WERI-Rb-1 (cell line): Measurements from ENCODE around the gene COL12A1.

ENCODE experiments used
- DNase-seq: peaks from one replicate; pipeline ENCODE4 v3.0.0-alpha.2; 2020
- H3K27ac ChIP-seq: fragments of 250-450 bp; sonication (Bioruptor Pico); 2 replicates; pipeline ENCODE4 v1.5.1; 2020; ENCODE audit warnings: mild to moderate bottlenecking, moderate library complexity
- H3K27me3 ChIP-seq: fragments of 250-450 bp; sonication (Bioruptor Pico); 2 replicates; pipeline ENCODE4 v1.5.1; 2021; ENCODE audit warnings: mild to moderate bottlenecking, low read depth, moderate library complexity; ENCODE audit not compliant: insufficient read depth, severe bottlenecking
- H3K36me3 ChIP-seq: fragments of 250-450 bp; sonication (Bioruptor Pico); 2 replicates; pipeline ENCODE4 v1.5.1; 2020; ENCODE audit warnings: mild to moderate bottlenecking, moderate library complexity
- H3K4me3 ChIP-seq: 2 replicates; pipeline ENCODE4 v1.5.1; 2011; ENCODE audit warnings: low read depth, mild to moderate bottlenecking, control low read depth, low read length
- H3K9me3 ChIP-seq: fragments of 250-450 bp; sonication (Bioruptor Pico); 2 replicates; pipeline ENCODE4 v1.5.1; 2021; ENCODE audit warnings: mild to moderate bottlenecking, moderate library complexity; ENCODE audit not compliant: severe bottlenecking
- TF ChIP-seq, protein P1 (sequence below): IDR thresholded peaks from 2 replicates; pipeline ENCODE4 v1.5.1; 2011; ENCODE audit warnings: low read depth, mild to moderate bottlenecking, control low read depth, inconsistent platforms, low read length

Gene COL12A1

DNA sequence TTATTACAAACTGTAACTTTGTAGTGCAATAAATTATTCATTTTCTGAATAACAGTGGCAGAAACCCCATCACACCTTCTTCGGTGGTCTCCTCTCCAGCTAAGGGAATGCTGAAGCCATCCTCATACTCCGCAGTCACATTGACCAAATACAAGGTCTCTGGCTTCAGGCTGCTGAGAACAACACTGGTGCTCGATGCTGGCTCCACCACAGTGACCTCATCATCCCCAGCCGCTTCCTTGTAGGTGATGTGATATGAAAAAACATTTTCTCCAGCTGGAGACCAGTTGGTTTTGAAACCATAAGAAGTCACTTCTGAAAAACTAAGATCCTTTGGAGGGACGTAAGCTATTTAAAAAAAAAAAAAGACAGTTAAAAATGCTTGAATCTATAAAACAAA is 25.0 kb downstream of the COL12A1 start:
- Histone ChIP-seq H3K4me3 (no peak overlapping the region), H3K9me3 (no peaks in the 10 kb centered on the region), H3K27ac (no peak overlapping the region), H3K27me3 (peaks cover 60% of the 10 kb centered on the region), H3K36me3 (no peaks in the 10 kb centered on the region)
- TF ChIP-seq, protein P1, sequence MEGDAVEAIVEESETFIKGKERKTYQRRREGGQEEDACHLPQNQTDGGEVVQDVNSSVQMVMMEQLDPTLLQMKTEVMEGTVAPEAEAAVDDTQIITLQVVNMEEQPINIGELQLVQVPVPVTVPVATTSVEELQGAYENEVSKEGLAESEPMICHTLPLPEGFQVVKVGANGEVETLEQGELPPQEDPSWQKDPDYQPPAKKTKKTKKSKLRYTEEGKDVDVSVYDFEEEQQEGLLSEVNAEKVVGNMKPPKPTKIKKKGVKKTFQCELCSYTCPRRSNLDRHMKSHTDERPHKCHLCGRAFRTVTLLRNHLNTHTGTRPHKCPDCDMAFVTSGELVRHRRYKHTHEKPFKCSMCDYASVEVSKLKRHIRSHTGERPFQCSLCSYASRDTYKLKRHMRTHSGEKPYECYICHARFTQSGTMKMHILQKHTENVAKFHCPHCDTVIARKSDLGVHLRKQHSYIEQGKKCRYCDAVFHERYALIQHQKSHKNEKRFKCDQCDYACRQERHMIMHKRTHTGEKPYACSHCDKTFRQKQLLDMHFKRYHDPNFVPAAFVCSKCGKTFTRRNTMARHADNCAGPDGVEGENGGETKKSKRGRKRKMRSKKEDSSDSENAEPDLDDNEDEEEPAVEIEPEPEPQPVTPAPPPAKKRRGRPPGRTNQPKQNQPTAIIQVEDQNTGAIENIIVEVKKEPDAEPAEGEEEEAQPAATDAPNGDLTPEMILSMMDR, result no peak
- DNase-seq, result no peak

DNA sequence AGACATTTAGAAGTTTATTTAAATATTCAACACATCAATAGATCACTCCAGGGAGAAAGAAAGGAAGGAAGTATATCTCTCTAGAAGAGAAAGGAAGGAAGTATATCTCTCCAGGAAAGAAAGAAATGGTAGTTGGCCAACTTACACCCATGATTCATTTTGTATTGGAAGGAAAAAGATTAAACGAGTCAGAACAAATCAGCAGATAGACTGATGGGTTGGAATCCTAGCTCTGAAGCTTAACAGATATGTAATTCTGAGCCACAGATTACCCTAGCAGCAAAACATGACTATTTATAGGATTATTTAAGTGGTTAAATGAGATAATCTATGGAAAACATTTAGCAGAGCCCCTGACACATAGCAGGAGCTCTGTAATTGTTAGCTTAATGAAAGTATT is 27.1 kb downstream of the COL12A1 start:
- no peak for DNase-seq
- TF ChIP-seq, protein P1, result no peak
- no peaks in the 10 kb centered on the region for H3K36me3 ChIP-seq
- H3K4me3 ChIP-seq, result no peak overlapping the region
- H3K9me3 ChIP-seq, result no peaks in the 10 kb centered on the region
- H3K27ac ChIP-seq, result no peak overlapping the region
- H3K27me3 ChIP-seq, result peaks cover 63% of the 10 kb centered on the region

DNA sequence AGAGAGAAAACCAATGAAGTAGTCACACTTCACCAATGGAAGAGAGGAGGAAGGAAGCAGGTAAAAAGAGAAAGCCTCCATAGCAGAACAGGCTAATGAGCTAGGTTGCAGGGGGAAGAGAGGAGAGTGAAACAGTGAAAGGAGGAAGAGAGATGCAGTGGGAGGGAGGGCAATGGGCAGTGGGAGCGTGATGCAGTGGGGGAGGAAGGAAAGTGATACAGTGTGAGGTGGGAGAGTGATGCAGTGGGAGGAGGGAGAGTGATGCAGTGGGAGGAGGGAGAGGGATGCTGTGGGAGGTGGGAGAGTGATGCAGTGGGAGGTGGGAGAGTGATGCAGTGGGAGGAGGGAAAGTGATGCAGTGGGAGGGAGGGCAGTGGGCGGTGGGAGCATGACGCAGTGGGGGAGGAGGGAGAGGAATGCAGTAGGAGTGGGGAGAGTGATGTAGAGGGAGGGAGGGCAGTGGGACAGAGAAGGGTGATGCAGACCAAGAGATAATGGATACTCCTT is 29.7 kb downstream of the COL12A1 start:
- no peaks in the 10 kb centered on the region for H3K36me3 ChIP-seq
- DNase-seq, result no peak
- H3K27me3 ChIP-seq, result peaks cover 70% of the 10 kb centered on the region
- no peaks in the 10 kb centered on the region for H3K9me3 ChIP-seq
- no peak overlapping the region for H3K27ac ChIP-seq
- TF ChIP-seq, protein P1, result no peak
- no peak overlapping the region for H3K4me3 ChIP-seq

DNA sequence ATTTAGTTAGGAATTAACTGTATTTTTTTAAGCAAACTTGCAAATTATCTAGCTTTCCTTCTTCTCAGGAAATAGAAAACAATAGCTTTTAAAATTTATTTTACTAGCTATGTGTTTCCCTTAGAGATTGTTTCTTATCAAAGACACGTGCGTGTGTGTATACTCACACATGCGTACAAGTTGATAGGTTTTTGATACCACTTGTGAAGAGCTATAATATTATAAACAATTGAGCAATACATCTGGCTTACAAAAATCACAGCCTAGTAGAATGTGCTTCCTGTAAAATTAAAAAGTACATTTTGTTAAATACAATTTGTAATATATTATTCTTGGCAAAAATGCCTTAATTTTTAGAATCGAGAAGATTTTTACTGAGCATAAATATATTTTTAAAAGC is 33.9 kb downstream of the COL12A1 start:
- DNase-seq, result no peak
- Histone ChIP-seq H3K27me3 (peaks cover 82% of the 10 kb centered on the region), H3K9me3 (no peaks in the 10 kb centered on the region), H3K4me3 (no peak overlapping the region), H3K36me3 (no peaks in the 10 kb centered on the region), H3K27ac (no peak overlapping the region)
- TF ChIP-seq, protein P1, result no peak

DNA sequence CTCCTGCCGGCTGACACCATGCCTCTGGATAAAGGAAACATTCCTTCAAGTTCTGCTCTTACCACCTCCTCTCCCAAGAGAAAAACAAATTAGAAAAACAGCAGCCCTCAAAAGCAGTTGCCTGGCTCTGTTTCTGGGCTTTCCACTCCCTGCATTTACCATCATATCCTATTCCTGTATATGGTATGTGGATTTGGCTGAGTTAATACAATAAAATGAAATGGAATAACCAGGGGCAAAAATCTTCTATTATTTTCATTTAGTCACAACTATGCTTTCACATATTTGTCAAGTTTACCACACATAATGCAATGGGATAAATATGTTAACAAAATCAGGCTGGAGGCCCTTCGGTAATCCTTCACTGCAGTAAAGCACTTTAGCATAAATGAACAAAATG is 34.3 kb downstream of the COL12A1 start:
- TF ChIP-seq, protein P1, result no peak
- Histone ChIP-seq H3K27me3 (peaks cover 83% of the 10 kb centered on the region), H3K27ac (no peak overlapping the region)

More for the DNA sequence above, 34.3 kb downstream of the COL12A1 start:
- H3K9me3 ChIP-seq, result no peaks in the 10 kb centered on the region
- no peak for DNase-seq
- no peak overlapping the region for H3K4me3 ChIP-seq
- no peaks in the 10 kb centered on the region for H3K36me3 ChIP-seq
